A673 (cell line): Measurements from ENCODE around the gene PRRG4.

Experiments used
- EZH2 ChIP-seq: fragments of 200-600 bp; sonication (generic); IDR thresholded peaks from 2 replicates; pipeline ENCODE4 v1.6.1; 2017; ENCODE audit warnings: borderline replicate concordance, low read depth, mild to moderate bottlenecking, mixed read lengths, antibody characterized with exemption, low read length; ENCODE audit not compliant: poor library complexity, severe bottlenecking
- TF ChIP-seq, protein P1 (sequence below): fragments of 300-800, 200-600 bp; sonication (generic); conservative IDR thresholded peaks from 2 replicates; pipeline ENCODE4 v1.5.1; 2017; ENCODE audit warnings: low read depth, mild to moderate bottlenecking, antibody characterized with exemption, low read length, moderate library complexity, mixed read lengths

GRCh38 chr11:32817852-32818183, 11.9 kb upstream of the PRRG4 start:
- TF ChIP-seq, protein P1, sequence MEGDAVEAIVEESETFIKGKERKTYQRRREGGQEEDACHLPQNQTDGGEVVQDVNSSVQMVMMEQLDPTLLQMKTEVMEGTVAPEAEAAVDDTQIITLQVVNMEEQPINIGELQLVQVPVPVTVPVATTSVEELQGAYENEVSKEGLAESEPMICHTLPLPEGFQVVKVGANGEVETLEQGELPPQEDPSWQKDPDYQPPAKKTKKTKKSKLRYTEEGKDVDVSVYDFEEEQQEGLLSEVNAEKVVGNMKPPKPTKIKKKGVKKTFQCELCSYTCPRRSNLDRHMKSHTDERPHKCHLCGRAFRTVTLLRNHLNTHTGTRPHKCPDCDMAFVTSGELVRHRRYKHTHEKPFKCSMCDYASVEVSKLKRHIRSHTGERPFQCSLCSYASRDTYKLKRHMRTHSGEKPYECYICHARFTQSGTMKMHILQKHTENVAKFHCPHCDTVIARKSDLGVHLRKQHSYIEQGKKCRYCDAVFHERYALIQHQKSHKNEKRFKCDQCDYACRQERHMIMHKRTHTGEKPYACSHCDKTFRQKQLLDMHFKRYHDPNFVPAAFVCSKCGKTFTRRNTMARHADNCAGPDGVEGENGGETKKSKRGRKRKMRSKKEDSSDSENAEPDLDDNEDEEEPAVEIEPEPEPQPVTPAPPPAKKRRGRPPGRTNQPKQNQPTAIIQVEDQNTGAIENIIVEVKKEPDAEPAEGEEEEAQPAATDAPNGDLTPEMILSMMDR: no peak
- TF ChIP-seq EZH2: no peak
